Effector memory CD8-positive, alpha-beta T cell (primary cell): ENCODE results near the gene KCNQ5.

Source experiments
- ATAC-seq: fragments of 150-1000 bp; cut with Tn5 transposase; replicated peaks from 2 replicates; pipeline ENCODE4 v1.10.0; 2021; ENCODE audit warnings: mild to moderate bottlenecking, moderate library complexity
- DNase-seq, 3 experiments: peaks; one replicate each; pipeline ENCODE4 v3.0.0; 2021
- H3K27ac Mint-ChIP-seq, 2 donors: one replicate each; pipeline ENCODE4 v1.8.0; 2022; ENCODE audit warnings: mild to moderate bottlenecking in 2 of 2, mixed read lengths in 2 of 2, moderate library complexity in 2 of 2
- H3K27me3 Mint-ChIP-seq, 2 donors: one replicate each; pipeline ENCODE4 v1.8.0; 2022; ENCODE audit warnings: mixed read lengths in 2 of 2
- H3K36me3 Mint-ChIP-seq: one replicate; pipeline ENCODE4 v1.8.0; 2022; ENCODE audit warnings: mild to moderate bottlenecking, moderate library complexity, mixed read lengths; ENCODE audit not compliant: insufficient read depth
- H3K4me1 Mint-ChIP-seq, 2 donors: one replicate each; pipeline ENCODE4 v1.8.0; 2022; ENCODE audit warnings: low read depth in 2 of 2, mixed read lengths in 2 of 2
- H3K4me3 Mint-ChIP-seq, 2 donors: one replicate each; pipeline ENCODE4 v1.8.0; 2022; ENCODE audit warnings: mild to moderate bottlenecking in 2 of 2, mixed read lengths in 2 of 2, moderate library complexity in 2 of 2
- H3K9me3 Mint-ChIP-seq, 2 donors: one replicate each; pipeline ENCODE4 v1.8.0; 2022; ENCODE audit warnings: mixed read lengths in 2 of 2

KCNQ5 gene

DNA sequence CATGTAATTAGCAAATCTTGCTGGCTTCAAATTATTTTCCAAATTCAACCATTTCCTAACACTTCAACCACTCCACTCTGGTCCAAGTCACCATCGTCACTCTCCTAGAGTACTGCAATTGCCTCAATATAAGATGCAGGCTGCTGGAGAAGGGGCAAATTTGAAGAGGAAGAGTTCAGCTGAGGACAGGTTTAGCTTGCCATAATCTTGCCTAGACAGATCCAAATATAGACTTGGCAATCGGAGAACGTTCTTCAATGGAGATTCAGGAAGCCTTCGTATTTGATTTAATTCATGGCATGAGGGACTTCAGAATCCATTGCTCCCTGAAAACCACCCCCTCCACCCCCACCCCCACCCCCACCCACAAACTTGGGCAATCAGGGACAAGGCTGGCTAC lies 618.9 kb downstream of the KCNQ5 start:
- DNase-seq (no peak), ATAC-seq (no peak)
- H3K9me3 Mint-ChIP-seq: no peaks in the 10 kb centered on the region
- H3K27me3 Mint-ChIP-seq: peaks cover 6 to 19% of the 10 kb centered on the region in 2 donors
- H3K4me3 Mint-ChIP-seq: no peak overlapping the region
- H3K27ac Mint-ChIP-seq: no peak overlapping the region
- no peaks in the 10 kb centered on the region for H3K36me3 Mint-ChIP-seq
- H3K4me1 Mint-ChIP-seq: no peaks in the 10 kb centered on the region

DNA sequence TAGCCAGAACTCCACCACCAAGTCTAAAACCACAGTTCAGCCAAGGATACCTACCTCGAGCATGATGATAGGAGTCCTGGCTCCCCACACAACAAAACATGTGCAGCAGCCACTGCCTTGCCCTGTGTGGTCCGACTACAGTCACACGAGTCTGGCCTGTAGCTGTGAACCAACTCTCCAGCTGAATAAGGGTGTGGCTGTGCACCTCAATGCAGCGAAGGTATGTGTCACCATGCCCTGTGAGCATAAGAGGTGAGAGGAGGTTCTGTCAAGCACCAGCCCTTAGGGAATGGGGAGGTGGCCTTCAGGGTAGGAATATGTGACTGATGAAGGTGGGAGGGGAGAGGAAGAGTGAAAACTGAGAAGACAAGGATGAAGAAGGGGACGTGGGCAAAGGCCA lies 620.1 kb downstream of the KCNQ5 start:
- Mint-ChIP-seq H3K4me3 (no peak overlapping the region), H3K4me1 (no peaks in the 10 kb centered on the region), H3K27ac (no peak overlapping the region), H3K27me3 (peaks cover 6 to 19% of the 10 kb centered on the region in 2 donors), H3K9me3 (no peaks in the 10 kb centered on the region), H3K36me3 (no peaks in the 10 kb centered on the region)
- DNase-seq (no peak), ATAC-seq (no peak)
